Naive thymus-derived CD4-positive, alpha-beta T cell (primary cell): ENCODE data around the gene PTPRN2. TPM values are rescaled to one million over a fixed set of nuclear protein-coding genes. Genes with fewer than 3 reads are reported as not detected.

Source experiments
- ATAC-seq: fragments of 150-1000 bp; cut with Tn5 transposase; 2 replicates; pipeline ENCODE4 v1.10.0; 2021; ENCODE audit warnings: mild to moderate bottlenecking, moderate library complexity
- CTCF ChIA-PET: fragments of 350-600 bp; sonication (Branson Sonifier 250); formaldehyde crosslinking; loops from one replicate; lab custom pipeline; 2021; ENCODE audit warnings: antibody characterized with exemption; lab: Charles Lee
- POLR2A ChIA-PET: fragments of 350-600 bp; sonication (Branson Sonifier 250); formaldehyde crosslinking; loops from one replicate; lab custom pipeline; 2021; ENCODE audit warnings: antibody characterized with exemption, inconsistent platforms; lab: Charles Lee
- DNase-seq, 9 donors: peaks; one replicate each; pipeline versions ENCODE4 v3.0.0 to v3.0.0-alpha.2; 2020 to 2022; ENCODE audit warnings: mixed read lengths in 1 of 9
- H3K27ac ChIP-seq: one replicate; pipeline ENCODE4 v1.7.0; 2013; ENCODE audit warnings: mild to moderate bottlenecking, low read depth, low read length, moderate library complexity
- H3K27me3 ChIP-seq, 2 donors: one replicate each; pipeline ENCODE4 v1.7.0; 2013; ENCODE audit warnings: low read length in 2 of 2, mild to moderate bottlenecking in 2 of 2, moderate library complexity in 2 of 2; ENCODE audit not compliant: control insufficient read depth in 2 of 2, insufficient read depth in 2 of 2
- H3K36me3 ChIP-seq, 3 experiments: 1 replicate in 2 of 3; 2 replicates in 1 of 3; pipeline ENCODE4 v1.7.0; 2013; ENCODE audit warnings: low read length in 3 of 3, mild to moderate bottlenecking in 3 of 3, moderate library complexity in 1 of 3; ENCODE audit not compliant: insufficient read depth in 3 of 3, control insufficient read depth in 2 of 3
- H3K4me1 ChIP-seq, 2 donors: one replicate each; pipeline ENCODE4 v1.7.0; 2013; ENCODE audit warnings: low read length in 2 of 2, mild to moderate bottlenecking in 2 of 2, moderate library complexity in 1 of 2; ENCODE audit not compliant: control insufficient read depth in 2 of 2, insufficient read depth in 2 of 2
- H3K4me3 ChIP-seq: 2 replicates; pipeline ENCODE4 v1.7.0; 2013; ENCODE audit warnings: mild to moderate bottlenecking, low read length
- H3K9me3 ChIP-seq, 3 experiments: 1 replicate in 2 of 3; 2 replicates in 1 of 3; pipeline ENCODE4 v1.7.0; 2013; ENCODE audit warnings: low read length in 3 of 3; ENCODE audit not compliant: control insufficient read depth in 2 of 3
- H3K27ac Mint-ChIP-seq, 9 donors: one replicate each; pipeline ENCODE4 v1.8.0; 2020 to 2022; ENCODE audit warnings: mixed read lengths in 9 of 9, mild to moderate bottlenecking in 8 of 9, moderate library complexity in 5 of 9, inconsistent platforms in 2 of 9
- H3K27me3 Mint-ChIP-seq, 5 donors: one replicate each; pipeline ENCODE4 v1.8.0; 2021 to 2022; ENCODE audit warnings: mixed read lengths in 5 of 5, mild to moderate bottlenecking in 1 of 5
- H3K36me3 Mint-ChIP-seq, 5 donors: one replicate each; pipeline ENCODE4 v1.8.0; 2020 to 2022; ENCODE audit warnings: mixed read lengths in 5 of 5, mild to moderate bottlenecking in 3 of 5, inconsistent platforms in 1 of 5
- H3K4me1 Mint-ChIP-seq, 7 donors: one replicate each; pipeline ENCODE4 v1.8.0; 2020 to 2022; ENCODE audit warnings: mixed read lengths in 7 of 7, mild to moderate bottlenecking in 3 of 7, inconsistent platforms in 1 of 7
- H3K4me3 Mint-ChIP-seq, 10 donors: one replicate each; pipeline ENCODE4 v1.8.0; 2020 to 2022; ENCODE audit warnings: mild to moderate bottlenecking in 10 of 10, mixed read lengths in 10 of 10, moderate library complexity in 6 of 10, inconsistent platforms in 2 of 10
- H3K9me3 Mint-ChIP-seq, 11 donors: one replicate each; pipeline ENCODE4 v1.8.0; 2020 to 2022; ENCODE audit warnings: mixed read lengths in 11 of 11, mild to moderate bottlenecking in 4 of 11, inconsistent platforms in 1 of 11, moderate library complexity in 1 of 11
- intact Hi-C, 2 donors: fragments of 100-400 bp; cut with micrococcal nuclease; formaldehyde crosslinking; loops; one replicate each; pipeline ENCODE4 v1.15.1; 2023
- polyA plus RNA-seq, 2 donors: library from polyadenylated mRNA; unstranded; fragments of 300-500 nt; fragmentation: Illumina TruSeq; gene quantifications; one replicate each; pipeline ENCODE4 v1.2.3, GENCODE V29; 2021
- total RNA-seq, 6 experiments: library from RNA in 5 of 6; stranded (reverse) in 5 of 6; gene quantifications; 1 replicate in 5 of 6; 2 replicates in 1 of 6; pipeline ENCODE4 v1.2.3 and lab custom pipeline; 2021 to 2026

PTPRN2 gene
- total and polyA plus RNA-seq, 7 experiments from 2014 or later = 0.58 to 2.3 (median 1.4) TPM

GRCh38 chr7:157791666-157792065, 796.0 kb downstream of the PTPRN2 start:
- no peak overlapping the region for H3K27ac ChIP-seq
- no peaks in the 10 kb centered on the region for H3K27me3 ChIP-seq
- no peak overlapping the region for H3K4me3 ChIP-seq
- H3K4me1 Mint-ChIP-seq = peaks cover 0 to 6% (median 3%) of the 10 kb centered on the region in 7 donors
- POLR2A ChIA-PET = no interaction called here
- no peaks in the 10 kb centered on the region for H3K36me3 Mint-ChIP-seq
- H3K9me3 Mint-ChIP-seq = peaks cover 0 to 2% (median 0%) of the 10 kb centered on the region in 11 donors
- H3K4me3 Mint-ChIP-seq = no peak overlapping the region
- peak overlapping the region in 1 of 9 donors; percentile 14 for H3K27ac Mint-ChIP-seq
- no peaks in the 10 kb centered on the region for H3K9me3 ChIP-seq
- intact Hi-C loops = loop anchor here in 1 of 2 donors (5.0 kb wide), 1 partner anchor 86 kb away; no protein-coding TSS in a partner anchor
- CTCF ChIA-PET = no interaction called here
- no peak for DNase-seq
- H3K4me1 ChIP-seq = no peaks in the 10 kb centered on the region
- ATAC-seq = no peak
- H3K36me3 ChIP-seq = no peaks in the 10 kb centered on the region
- no peaks in the 10 kb centered on the region for H3K27me3 Mint-ChIP-seq

GRCh38 chr7:157791261-157791660, 796.4 kb downstream of the PTPRN2 start:
- DNase-seq (no peak), ATAC-seq (no peak)
- H3K36me3 Mint-ChIP-seq = no peaks in the 10 kb centered on the region
- H3K27ac ChIP-seq = no peak overlapping the region
- no peak overlapping the region for H3K27ac Mint-ChIP-seq
- H3K27me3 ChIP-seq = no peaks in the 10 kb centered on the region
- ChIA-PET CTCF (no interaction called here), POLR2A (no interaction called here)
- no peaks in the 10 kb centered on the region for H3K27me3 Mint-ChIP-seq
- H3K4me3 ChIP-seq = no peak overlapping the region
- peaks cover 0 to 6% (median 2%) of the 10 kb centered on the region in 7 donors for H3K4me1 Mint-ChIP-seq
- no peaks in the 10 kb centered on the region for H3K4me1 ChIP-seq
- peaks cover 0 to 2% (median 0%) of the 10 kb centered on the region in 11 donors for H3K9me3 Mint-ChIP-seq
- no peaks in the 10 kb centered on the region for H3K36me3 ChIP-seq
- intact Hi-C loops = loop anchor here in 1 of 2 donors (5.0 kb wide), 1 partner anchor 86 kb away; no protein-coding TSS in a partner anchor
- H3K9me3 ChIP-seq = no peaks in the 10 kb centered on the region
- H3K4me3 Mint-ChIP-seq = no peak overlapping the region

DNA sequence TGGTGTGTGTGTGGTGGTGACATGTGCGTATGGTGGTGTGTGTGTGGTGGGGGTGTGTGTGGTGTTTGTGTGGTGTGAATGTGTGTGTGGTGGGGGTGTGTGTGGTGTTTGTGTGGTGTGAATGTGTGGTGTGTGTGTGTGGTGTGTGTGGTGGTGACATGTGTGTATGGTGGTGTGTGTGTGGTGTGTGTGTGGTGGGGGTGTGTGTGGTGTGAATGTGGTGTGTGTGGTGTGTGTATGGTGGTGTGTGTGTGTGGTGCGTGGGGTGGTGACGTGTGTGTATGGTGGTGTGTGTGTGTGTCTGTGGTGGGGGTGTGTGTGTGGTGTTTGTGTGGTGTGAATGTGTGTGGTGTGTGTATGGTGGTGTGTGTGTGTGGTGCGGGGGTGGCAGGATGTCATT, 797.7 kb downstream of the PTPRN2 start:
- H3K9me3 ChIP-seq = no peaks in the 10 kb centered on the region
- ChIA-PET POLR2A (no interaction called here), CTCF (no interaction called here)
- H3K27me3 ChIP-seq = no peaks in the 10 kb centered on the region
- Mint-ChIP-seq H3K4me1 (peaks cover 0 to 6% (median 2%) of the 10 kb centered on the region in 7 donors), H3K27me3 (no peaks in the 10 kb centered on the region), H3K9me3 (peaks cover 0 to 2% (median 0%) of the 10 kb centered on the region in 11 donors), H3K4me3 (no peak overlapping the region), H3K27ac (peak overlapping the region in 1 of 9 donors; percentile 71), H3K36me3 (no peaks in the 10 kb centered on the region)
- no peaks in the 10 kb centered on the region for H3K36me3 ChIP-seq
- no peak for ATAC-seq
- no peak overlapping the region for H3K27ac ChIP-seq
- DNase-seq = no peak
- intact Hi-C loops = loop anchor here in 1 of 2 donors (5.0 kb wide), 1 partner anchor 87 kb away; no protein-coding TSS in a partner anchor
- no peak overlapping the region for H3K4me3 ChIP-seq
- H3K4me1 ChIP-seq = no peaks in the 10 kb centered on the region

DNA sequence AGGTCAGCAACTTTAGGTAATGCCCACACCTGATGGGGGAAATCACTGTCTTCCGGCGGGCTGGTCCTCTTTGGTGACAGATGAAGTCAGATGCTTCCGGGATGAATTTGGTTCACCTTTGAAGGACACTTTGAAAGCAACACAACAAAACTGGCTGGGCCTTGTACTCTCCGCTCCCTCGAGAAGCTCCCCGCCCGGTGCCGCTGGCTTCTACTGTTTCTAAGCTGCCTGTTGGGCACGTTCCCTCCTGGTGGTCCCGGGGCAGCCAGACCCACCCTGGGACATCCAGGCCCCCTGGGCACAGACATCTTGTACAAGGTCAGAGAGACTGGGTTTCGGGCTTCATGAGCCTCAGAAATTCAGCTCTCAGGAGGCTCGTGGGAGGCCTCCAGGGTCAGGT, 798.5 kb downstream of the PTPRN2 start:
- ChIA-PET POLR2A (no interaction called here), CTCF (no interaction called here)
- H3K4me3 Mint-ChIP-seq = no peak overlapping the region
- no peaks in the 10 kb centered on the region for H3K36me3 ChIP-seq
- H3K4me1 ChIP-seq = no peaks in the 10 kb centered on the region
- no peak overlapping the region for H3K27ac ChIP-seq
- H3K27me3 Mint-ChIP-seq = no peaks in the 10 kb centered on the region
- intact Hi-C loops = no loop called here
- no peaks in the 10 kb centered on the region for H3K9me3 ChIP-seq
- H3K36me3 Mint-ChIP-seq = no peaks in the 10 kb centered on the region
- peaks cover 0 to 2% (median 0%) of the 10 kb centered on the region in 11 donors for H3K9me3 Mint-ChIP-seq
- H3K4me1 Mint-ChIP-seq = peaks cover 0 to 4% (median 0%) of the 10 kb centered on the region in 7 donors
- no peak for ATAC-seq
- no peak for DNase-seq
- no peak overlapping the region for H3K4me3 ChIP-seq
- no peaks in the 10 kb centered on the region for H3K27me3 ChIP-seq
- H3K27ac Mint-ChIP-seq = no peak overlapping the region

- no peaks in the 10 kb centered on the region for H3K9me3 ChIP-seq
- CTCF ChIA-PET = no interaction called here
- H3K36me3 ChIP-seq = no peaks in the 10 kb centered on the region
- intact Hi-C loops = no loop called here
- DNase-seq (no peak), ATAC-seq (no peak)
- Mint-ChIP-seq H3K27me3 (no peaks in the 10 kb centered on the region), H3K36me3 (no peaks in the 10 kb centered on the region), H3K9me3 (peaks cover 0 to 2% (median 0%) of the 10 kb centered on the region in 11 donors), H3K4me1 (peaks cover 0 to 4% (median 0%) of the 10 kb centered on the region in 7 donors), H3K4me3 (no peak overlapping the region), H3K27ac (no peak overlapping the region)
- no peaks in the 10 kb centered on the region for H3K27me3 ChIP-seq
- H3K27ac ChIP-seq = no peak overlapping the region
- H3K4me3 ChIP-seq = no peak overlapping the region
- H3K4me1 ChIP-seq = no peaks in the 10 kb centered on the region
- POLR2A ChIA-PET = no interaction called here
Observed at GRCh38 chr7:157788573-157788972, 799.0 kb downstream of the PTPRN2 start.

DNA sequence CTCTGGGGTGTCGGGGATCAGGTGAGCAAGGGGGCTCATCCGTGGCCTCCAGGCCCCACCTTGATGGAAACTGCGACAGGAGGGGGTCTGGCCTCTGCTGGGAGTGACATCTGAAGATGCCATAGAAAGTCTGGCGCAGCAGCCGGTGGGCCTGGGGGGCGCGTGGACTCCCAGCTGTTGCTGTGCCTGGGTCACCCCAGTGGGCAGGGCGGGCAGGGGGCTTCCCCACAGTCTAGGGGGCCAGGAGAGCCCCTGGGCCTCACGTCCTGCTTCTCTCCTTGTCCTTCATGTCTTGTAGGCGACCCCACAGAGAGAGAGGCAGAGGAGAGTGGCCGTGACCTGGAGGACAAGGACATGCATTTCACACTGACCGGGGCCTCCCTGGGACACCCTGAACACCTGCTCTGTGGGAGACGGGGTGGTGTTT, 800.3 kb downstream of the PTPRN2 start:
- intact Hi-C loops = no loop called here
- H3K27me3 Mint-ChIP-seq = no peaks in the 10 kb centered on the region

More for the DNA sequence above, 800.3 kb downstream of the PTPRN2 start:
- ATAC-seq = no peak
- Mint-ChIP-seq H3K36me3 (no peaks in the 10 kb centered on the region), H3K4me1 (peaks cover 0 to 4% (median 0%) of the 10 kb centered on the region in 7 donors), H3K4me3 (no peak overlapping the region), H3K9me3 (peaks cover 0 to 3% (median 0%) of the 10 kb centered on the region in 11 donors), H3K27ac (no peak overlapping the region)
- H3K9me3 ChIP-seq = no peaks in the 10 kb centered on the region
- H3K4me1 ChIP-seq = no peaks in the 10 kb centered on the region
- H3K27me3 ChIP-seq = no peaks in the 10 kb centered on the region
- no peak overlapping the region for H3K27ac ChIP-seq
- DNase-seq = no peak
- H3K36me3 ChIP-seq = no peaks in the 10 kb centered on the region
- no peak overlapping the region for H3K4me3 ChIP-seq
- ChIA-PET POLR2A (no interaction called here), CTCF (no interaction called here)
